ENCODE measurements around the gene SERTM1.

DNA sequence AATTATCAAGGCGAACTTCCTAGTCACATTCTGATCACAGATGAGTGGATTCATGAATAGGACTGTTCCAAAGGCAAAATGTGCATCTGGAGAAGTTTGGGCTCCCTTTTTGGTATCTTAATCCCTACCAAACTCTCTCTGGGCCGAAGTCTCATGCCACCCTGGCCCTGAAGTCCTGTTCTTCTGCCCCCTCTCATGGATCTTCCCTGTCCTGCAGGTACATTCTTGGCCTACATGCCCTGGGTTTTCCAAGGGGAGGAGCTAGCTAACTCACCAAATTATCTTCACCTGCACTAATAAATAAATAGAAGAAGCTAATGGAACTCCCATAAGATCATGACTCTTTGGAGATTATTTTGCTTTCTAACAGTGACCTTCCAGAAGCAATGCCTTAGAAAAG is 50.3 kb downstream of the SERTM1 start:
- no peak for TF ChIP-seq CTCF (IDR thresholded peaks at IDR 0.05 in 4 of 5, conservative IDR thresholded peaks at IDR 0.05 in 1 of 5)
- no peak for TF ChIP-seq POLR2A (IDR thresholded peaks at IDR 0.05)

Data from gastrocnemius medialis (tissue), 4 donors.